ENCODE results near the gene MCTP1. TPM values are rescaled to one million over a fixed set of nuclear protein-coding genes. Genes with fewer than 3 reads are reported as not detected.
A peak's percentile ranks its signal among the peaks of the same experiment; 100 is the strongest.

Gene MCTP1
- total RNA-seq, 1 donor from 2014 or later: 3.7 TPM

GRCh38 chr5:95142145-95142544 lies 142.7 kb downstream of the MCTP1 start:
- H3K36me3 Mint-ChIP-seq: no peaks in the 10 kb centered on the region
- no peak for TF ChIP-seq CTCF (IDR thresholded peaks at IDR 0.05)
- TF ChIP-seq EZH2phosphoT487 (IDR thresholded peaks at IDR 0.05): no peak
- no peak for TF ChIP-seq EZH2 (IDR thresholded peaks at IDR 0.05)
- Histone ChIP-seq H3K27ac (no peak overlapping the region), H3K4me2 (no peak overlapping the region), H3K4me3 (no peak overlapping the region), H3F3A (ENCODE audit: low read depth) (no peaks in the 10 kb centered on the region), H2AFZ (replicated peaks) (no peak overlapping the region), H3K36me3 (no peaks in the 10 kb centered on the region), H3K9me3 (ENCODE audit: low read depth) (no peaks in the 10 kb centered on the region), H3K27me3 (no peaks in the 10 kb centered on the region), H3K79me2 (ENCODE audit: low read depth) (no peaks in the 10 kb centered on the region), H3K9ac (no peak overlapping the region), H4K20me1 (ENCODE audit: low read depth) (no peaks in the 10 kb centered on the region), H3K4me1 (no peaks in the 10 kb centered on the region)
- DNase-seq (ENCODE audit: low spot score): no peak
- H3K9me3 Mint-ChIP-seq: peaks cover 18% of the 10 kb centered on the region
- peaks cover 3% of the 10 kb centered on the region for H3K27me3 Mint-ChIP-seq (ENCODE audit: insufficient read depth, low read depth)
- peaks cover 4% of the 10 kb centered on the region for H3K4me1 Mint-ChIP-seq
- no peak overlapping the region for H3K4me3 Mint-ChIP-seq
- H3K27ac Mint-ChIP-seq: no peak overlapping the region

GRCh38 chr5:95141141-95141540 lies 143.8 kb downstream of the MCTP1 start:
- no peak overlapping the region for H3K4me3 Mint-ChIP-seq
- Histone ChIP-seq H3K4me2 (no peak overlapping the region), H4K20me1 (ENCODE audit: low read depth) (no peaks in the 10 kb centered on the region)

GRCh38 chr5:95134326-95134725 lies 150.6 kb downstream of the MCTP1 start:
- Histone ChIP-seq H3K36me3 (no peaks in the 10 kb centered on the region), H3F3A (ENCODE audit: low read depth) (no peaks in the 10 kb centered on the region), H3K4me2 (no peak overlapping the region), H3K27me3 (no peaks in the 10 kb centered on the region), H3K9ac (no peak overlapping the region), H3K4me1 (no peaks in the 10 kb centered on the region), H4K20me1 (ENCODE audit: low read depth) (no peaks in the 10 kb centered on the region), H2AFZ (replicated peaks) (no peak overlapping the region), H3K4me3 (no peak overlapping the region), H3K27ac (no peak overlapping the region), H3K79me2 (ENCODE audit: low read depth) (no peaks in the 10 kb centered on the region), H3K9me3 (ENCODE audit: low read depth) (no peaks in the 10 kb centered on the region)
- H3K4me3 Mint-ChIP-seq: no peak overlapping the region
- no peaks in the 10 kb centered on the region for H3K9me3 Mint-ChIP-seq
- H3K27ac Mint-ChIP-seq: no peak overlapping the region
- no peaks in the 10 kb centered on the region for H3K27me3 Mint-ChIP-seq (ENCODE audit: insufficient read depth, low read depth)
- H3K36me3 Mint-ChIP-seq: no peaks in the 10 kb centered on the region
- H3K4me1 Mint-ChIP-seq: no peaks in the 10 kb centered on the region
- DNase-seq (ENCODE audit: low spot score): peak; percentile 9
- TF ChIP-seq EZH2 (IDR thresholded peaks at IDR 0.05) (no peak), CTCF (IDR thresholded peaks at IDR 0.05) (no peak), EZH2phosphoT487 (IDR thresholded peaks at IDR 0.05) (no peak)

More at GRCh38 chr5:95141141-95141540, 143.8 kb downstream of the MCTP1 start:
- H3K27me3 Mint-ChIP-seq (ENCODE audit: insufficient read depth, low read depth): no peaks in the 10 kb centered on the region
- no peak overlapping the region for H3K9ac ChIP-seq
- H3K27ac ChIP-seq: no peak overlapping the region
- H3K36me3 ChIP-seq: no peaks in the 10 kb centered on the region
- H3F3A ChIP-seq (ENCODE audit: low read depth): no peaks in the 10 kb centered on the region
- H3K79me2 ChIP-seq (ENCODE audit: low read depth): no peaks in the 10 kb centered on the region
- no peaks in the 10 kb centered on the region for H3K27me3 ChIP-seq
- no peak for TF ChIP-seq EZH2phosphoT487 (IDR thresholded peaks at IDR 0.05)
- no peak for TF ChIP-seq CTCF (IDR thresholded peaks at IDR 0.05)
- no peak for TF ChIP-seq EZH2 (IDR thresholded peaks at IDR 0.05)
- no peak for DNase-seq (ENCODE audit: low spot score)
- no peaks in the 10 kb centered on the region for H3K36me3 Mint-ChIP-seq
- H3K27ac Mint-ChIP-seq: no peak overlapping the region
- no peak overlapping the region for H3K4me3 ChIP-seq
- H3K4me1 Mint-ChIP-seq: peaks cover 4% of the 10 kb centered on the region
- peaks cover 11% of the 10 kb centered on the region for H3K9me3 Mint-ChIP-seq
- H3K4me1 ChIP-seq: no peaks in the 10 kb centered on the region
- H2AFZ ChIP-seq (replicated peaks): no peak overlapping the region
- no peaks in the 10 kb centered on the region for H3K9me3 ChIP-seq (ENCODE audit: low read depth)

All from neural progenitor cell (in vitro differentiated cells).